ENCODE results near the gene TMEM201. TPM values are rescaled to one million over a fixed set of nuclear protein-coding genes. Genes with fewer than 3 reads are reported as not detected.
A peak's percentile ranks its signal among the peaks of the same experiment; 100 is the strongest.

The TMEM201 gene
- total and polyA plus RNA-seq, 2 of the 13 experiments (the other 11 are each of a cell fraction or from before 2014, with no cell fraction given), result 1.5 to 8.2 TPM

GRCh38 chr1:9539829-9540550, 48.7 kb upstream of the TMEM201 start:
- H3K36me3 ChIP-seq (replicated peaks in 1 of 2; ENCODE audit: control insufficient read depth in 1 of 2, insufficient read depth in 2 of 2, low read length in 2 of 2), result no peaks in the 10 kb centered on the region; a peak in 1 of 5 replicates
- ATAC-seq (peak; percentile 4), DNase-seq (ENCODE audit: low spot score) (no peak), FAIRE-seq (no peak)
- peak overlapping the region; percentile 89 for H3K9ac ChIP-seq (ENCODE audit: insufficient read depth, low read depth, low read length)
- intact Hi-C loops (cut with micrococcal nuclease; ENCODE audit: unreplicated experiment) (loop anchor here (5.0 kb wide), 1 partner anchor 38 kb away; no protein-coding TSS in a partner anchor), in situ Hi-C loops (cut with HindIII; ENCODE audit: extremely low pct_ligation_motif_present, low pct_unique_long_range_greater_than_20kb) (no loop called here)
- peaks cover 68% of the 10 kb centered on the region for H3K4me1 ChIP-seq (ENCODE audit: insufficient read depth, low read length)
- H3K9me3 ChIP-seq (ENCODE audit: low read length), result no peaks in the 10 kb centered on the region; the same call in 1 of the 2 replicates
- ChIA-PET CTCF (ENCODE audit: low intra/inter-chr PET ratio, low total read pairs) (interaction anchor here (0.6 kb wide), 1 partner anchor 33 kb away, joined by 3 read pairs; no protein-coding TSS in a partner anchor), POLR2A (interaction anchor here (0.6 to 5.4 kb wide), 9 partner anchors 12 to 306 kb away, joined by 3 to 82 read pairs (median 6); partner anchors contain the start of gene H6PD)
- H2AFZ ChIP-seq (ENCODE audit: low read length), result no peak overlapping the region
- WGBS (ENCODE audit: low lambda C conversion rate), result 0% methylated on average over 17 of the region's 61 CpGs
- no TSS peak for BruUV-seq (replicated peaks)
- H3K4me3 ChIP-seq (replicated peaks in 1 of 3; ENCODE audit: insufficient read depth in 1 of 3, low read depth in 2 of 3, low read length in 3 of 3), result peak overlapping the region; percentile 76 to 97 (median 92)
- peaks cover 52% of the 10 kb centered on the region for H3K79me2 ChIP-seq (ENCODE audit: insufficient read depth, low read length)
- peak overlapping the region; percentile 85 for H3K4me2 ChIP-seq (ENCODE audit: low read depth, low read length)
- no peaks in the 10 kb centered on the region for H3K27me3 ChIP-seq (ENCODE audit: control insufficient read depth in 1 of 2, insufficient read depth in 2 of 2, low read length in 2 of 2)
- H4K20me1 ChIP-seq (ENCODE audit: insufficient read depth, low read length), result peaks cover 5% of the 10 kb centered on the region
- peak overlapping the region; percentile 79 for H3K27ac ChIP-seq (ENCODE audit: extremely low read length, insufficient read depth, low read length)
- peak; percentile 67 for TF ChIP-seq PTBP1 (IDR thresholded peaks at IDR 0.05; ENCODE audit: low read depth, low read length, poor library complexity, severe bottlenecking)
- peak; percentile 36; the same call in 1 of the 2 replicates for TF ChIP-seq BORCS8-MEF2B (CRISPR knock-in tag; IDR thresholded peaks at IDR 0.05)
- TF ChIP-seq ZNF879 (CRISPR knock-in tag; IDR thresholded peaks at IDR 0.05), result 0 out of 2 replicates have a peak, but pooled peaks have one; percentile 65
- TF ChIP-seq MAFG (CRISPR knock-in tag; IDR thresholded peaks at IDR 0.05), result no peak
- peak; percentile 9; the same call in 1 of the 2 replicates for TF ChIP-seq BCL6 (CRISPR knock-in tag; IDR thresholded peaks at IDR 0.05)
- TF ChIP-seq PHF8 (CRISPR knock-in tag; IDR thresholded peaks at IDR 0.05), result peak; percentile 54; the same call in 1 of the 2 replicates
- peak; percentile 30; the same call in 1 of the 2 replicates for TF ChIP-seq ZNF263 (CRISPR knock-in tag; IDR thresholded peaks at IDR 0.05)
- TF ChIP-seq ZNF362 (CRISPR knock-in tag; IDR thresholded peaks at IDR 0.05; ENCODE audit: borderline replicate concordance), result 0 out of 2 replicates have a peak, but pooled peaks have one; percentile 16
- 0 out of 2 replicates have a peak, but pooled peaks have one; percentile 53 for TF ChIP-seq ZNF441 (CRISPR knock-in tag; IDR thresholded peaks at IDR 0.05; ENCODE audit: borderline replicate concordance)
- no peak for TF ChIP-seq POLR2AphosphoS5 (IDR thresholded peaks at IDR 0.05; ENCODE audit: low read depth, low read length)
- no peak for TF ChIP-seq HOXA7 (CRISPR knock-in tag; IDR thresholded peaks at IDR 0.05)
- peak; percentile 60 for TF ChIP-seq ZNF891 (CRISPR knock-in tag; IDR thresholded peaks at IDR 0.05)
- TF ChIP-seq HOXA9 (CRISPR knock-in tag; IDR thresholded peaks at IDR 0.05; ENCODE audit: borderline replicate concordance), result 0 out of 2 replicates have a peak, but pooled peaks have one; percentile 2
- TF ChIP-seq MLLT10 (CRISPR knock-in tag; IDR thresholded peaks at IDR 0.05), result peak; percentile 16; the same call in 1 of the 2 replicates
- TF ChIP-seq RNF219 (CRISPR knock-in tag; IDR thresholded peaks at IDR 0.05), result no peak
- 0 out of 2 replicates have a peak, but pooled peaks have one; percentile 60 for TF ChIP-seq ZBTB4 (CRISPR knock-in tag; IDR thresholded peaks at IDR 0.05; ENCODE audit: borderline replicate concordance)
